HG03045 (cell line): ENCODE results near the gene GMPPA.

Experiments
- ATAC-seq: cut with Tn5 transposase; IDR thresholded peaks from one replicate; pipeline ENCODE4 v1.9.1; 2021; ENCODE audit warnings: mild to moderate bottlenecking, moderate library complexity; ENCODE audit not compliant: unreplicated experiment

The GMPPA gene

GRCh38 chr2:219498280-219499057 lies at the start of gene GMPPA:
Gene GMPPA (plus strand): TSS chr2:219498891. CDS start chr2:219499976, 1,085 bp downstream.
- peak; percentile 91 for ATAC-seq

GRCh38 chr2:219449609-219450008 lies 49.1 kb upstream of the GMPPA start:
- ATAC-seq: no peak

- no peak for ATAC-seq
Observed at GRCh38 chr2:219451661-219452360, 46.9 kb upstream of the GMPPA start.

GRCh38 chr2:219452361-219453317 lies 46.1 kb upstream of the GMPPA start:
- ATAC-seq: no peak

GRCh38 chr2:219453671-219454590 lies 44.8 kb upstream of the GMPPA start:
- ATAC-seq: no peak

GRCh38 chr2:219455581-219455980 lies 43.1 kb upstream of the GMPPA start:
- no peak for ATAC-seq

GRCh38 chr2:219457784-219458369 lies 40.8 kb upstream of the GMPPA start:
- ATAC-seq: no peak

GRCh38 chr2:219458996-219459395 lies 39.7 kb upstream of the GMPPA start:
- ATAC-seq: no peak

GRCh38 chr2:219459460-219460311 lies 39.0 kb upstream of the GMPPA start:
- ATAC-seq: peak; percentile 65

GRCh38 chr2:219460424-219460926 lies 38.2 kb upstream of the GMPPA start:
- ATAC-seq: no peak

- no peak for ATAC-seq
Observed at GRCh38 chr2:219461047-219461514, 37.6 kb upstream of the GMPPA start.

- no peak for ATAC-seq
Observed at GRCh38 chr2:219461669-219462068, 37.0 kb upstream of the GMPPA start.

- no peak for ATAC-seq
Observed at GRCh38 chr2:219462349-219462748, 36.3 kb upstream of the GMPPA start.

GRCh38 chr2:219464286-219465032 lies 34.2 kb upstream of the GMPPA start:
- ATAC-seq: no peak

- ATAC-seq: no peak
Observed at GRCh38 chr2:219465659-219466561, 32.8 kb upstream of the GMPPA start.

- no peak for ATAC-seq
Observed at GRCh38 chr2:219466816-219467735, 31.6 kb upstream of the GMPPA start.
